RWPE2 (cell line): ENCODE data around the gene KIAA0319L.
"Not testable (repeated sequence)": the region's sequence is repeated elsewhere in the genome, so short reads cannot be mapped to it uniquely, and the experiment has no call there.

Source experiments
- ATAC-seq: fragments of 200-7000 bp; cut with Tn5 transposase; 3 replicates; pipeline ENCODE4 v1.9.1; 2021; ENCODE audit warnings: low read depth
- DNase-seq: peaks from one replicate; pipeline ENCODE4 v3.0.0-alpha.2; 2020; ENCODE audit warnings: low spot score
- H3K27ac ChIP-seq: fragments of 450-650 bp; 2 replicates; pipeline ENCODE4 v1.5.1; 2017; ENCODE audit warnings: mild to moderate bottlenecking; ENCODE audit not compliant: poor library complexity, severe bottlenecking
- H3K27me3 ChIP-seq: fragments of 250-450 bp; sonication (Bioruptor Pico); 2 replicates; pipeline ENCODE4 v1.5.1; 2021; ENCODE audit warnings: mild to moderate bottlenecking, moderate library complexity; ENCODE audit not compliant: insufficient read depth, poor library complexity, severe bottlenecking
- H3K36me3 ChIP-seq: fragments of 250-450 bp; sonication (Bioruptor Pico); 2 replicates; pipeline ENCODE4 v1.5.1; 2020; ENCODE audit warnings: low read depth, mild to moderate bottlenecking, moderate library complexity
- H3K4me1 ChIP-seq: fragments of 250-450 bp; sonication (Bioruptor Pico); 2 replicates; pipeline ENCODE4 v1.5.1; 2021; ENCODE audit warnings: mild to moderate bottlenecking, moderate library complexity; ENCODE audit not compliant: insufficient read depth, poor library complexity, severe bottlenecking
- H3K4me3 ChIP-seq: fragments of 250-450 bp; sonication (Bioruptor Pico); 2 replicates; pipeline ENCODE4 v1.5.1; 2021; ENCODE audit warnings: mild to moderate bottlenecking, moderate library complexity; ENCODE audit not compliant: severe bottlenecking
- H3K9me3 ChIP-seq: fragments of 250-450 bp; sonication (Bioruptor Pico); 2 replicates; pipeline ENCODE4 v1.5.1; 2021; ENCODE audit warnings: mild to moderate bottlenecking, moderate library complexity; ENCODE audit not compliant: severe bottlenecking
- TF ChIP-seq, protein P1 (sequence below): fragments of 450-650 bp; IDR thresholded peaks from one replicate; pipeline ENCODE4 v1.5.1; 2017; ENCODE audit warnings: mild to moderate bottlenecking, moderate library complexity; ENCODE audit not compliant: poor library complexity, severe bottlenecking

Gene KIAA0319L

DNA sequence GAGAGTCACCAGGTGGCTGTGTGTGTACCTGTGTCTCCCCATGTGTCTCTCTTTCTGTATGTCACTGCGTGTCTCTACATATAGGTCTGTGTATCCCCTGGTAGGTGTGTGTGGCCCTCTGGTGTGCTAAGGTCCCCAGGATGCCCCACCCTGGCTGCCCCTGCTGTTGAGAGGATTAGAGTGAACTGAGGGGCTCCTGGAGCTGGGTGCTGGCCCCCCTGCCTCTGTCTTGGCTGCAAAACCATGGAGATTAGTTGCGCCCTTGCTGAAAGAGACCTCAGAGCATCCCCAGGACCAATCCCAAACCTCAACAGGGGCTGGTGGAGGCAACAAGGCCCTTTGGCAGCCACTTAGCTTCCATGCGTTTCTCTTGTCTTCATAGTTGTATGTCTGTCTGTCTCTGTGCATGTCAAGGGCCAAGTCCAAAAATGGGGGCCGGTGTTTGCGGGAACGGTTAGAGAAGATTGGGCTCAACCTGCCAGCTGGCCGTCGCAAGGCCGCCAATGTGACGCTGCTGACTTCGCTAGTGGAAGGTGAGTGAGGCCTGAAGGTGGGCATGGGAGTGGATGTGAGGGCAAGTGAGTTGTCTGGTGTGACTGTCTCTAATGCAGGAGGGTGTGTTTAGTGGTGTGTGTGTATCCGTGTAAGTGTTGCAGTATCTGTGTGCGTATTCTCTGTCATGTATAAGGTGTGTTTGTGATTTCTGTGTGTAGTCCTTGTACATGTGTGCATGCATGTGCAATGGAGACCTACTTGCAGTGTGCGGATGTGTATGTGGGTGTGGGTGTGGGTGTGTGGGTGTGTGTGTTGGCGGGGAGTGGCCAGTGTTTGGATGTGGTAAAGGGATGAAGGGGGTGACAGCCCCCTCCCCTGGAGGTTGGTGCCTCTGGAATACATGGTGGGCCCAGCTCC, 32.6 kb upstream of the KIAA0319L start:
- TF ChIP-seq, protein P1, sequence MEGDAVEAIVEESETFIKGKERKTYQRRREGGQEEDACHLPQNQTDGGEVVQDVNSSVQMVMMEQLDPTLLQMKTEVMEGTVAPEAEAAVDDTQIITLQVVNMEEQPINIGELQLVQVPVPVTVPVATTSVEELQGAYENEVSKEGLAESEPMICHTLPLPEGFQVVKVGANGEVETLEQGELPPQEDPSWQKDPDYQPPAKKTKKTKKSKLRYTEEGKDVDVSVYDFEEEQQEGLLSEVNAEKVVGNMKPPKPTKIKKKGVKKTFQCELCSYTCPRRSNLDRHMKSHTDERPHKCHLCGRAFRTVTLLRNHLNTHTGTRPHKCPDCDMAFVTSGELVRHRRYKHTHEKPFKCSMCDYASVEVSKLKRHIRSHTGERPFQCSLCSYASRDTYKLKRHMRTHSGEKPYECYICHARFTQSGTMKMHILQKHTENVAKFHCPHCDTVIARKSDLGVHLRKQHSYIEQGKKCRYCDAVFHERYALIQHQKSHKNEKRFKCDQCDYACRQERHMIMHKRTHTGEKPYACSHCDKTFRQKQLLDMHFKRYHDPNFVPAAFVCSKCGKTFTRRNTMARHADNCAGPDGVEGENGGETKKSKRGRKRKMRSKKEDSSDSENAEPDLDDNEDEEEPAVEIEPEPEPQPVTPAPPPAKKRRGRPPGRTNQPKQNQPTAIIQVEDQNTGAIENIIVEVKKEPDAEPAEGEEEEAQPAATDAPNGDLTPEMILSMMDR: no peak
- ATAC-seq: no peak
- Histone ChIP-seq H3K4me3 (no peak overlapping the region), H3K36me3 (no peaks in the 10 kb centered on the region), H3K4me1 (no peaks in the 10 kb centered on the region), H3K27ac (no peak overlapping the region), H3K27me3 (no peaks in the 10 kb centered on the region), H3K9me3 (no peaks in the 10 kb centered on the region)
- DNase-seq: no peak

- no peak for ATAC-seq
These were observed 31.2 kb upstream of the KIAA0319L start for GRCh38 chr1:35588197-35588910.

DNA sequence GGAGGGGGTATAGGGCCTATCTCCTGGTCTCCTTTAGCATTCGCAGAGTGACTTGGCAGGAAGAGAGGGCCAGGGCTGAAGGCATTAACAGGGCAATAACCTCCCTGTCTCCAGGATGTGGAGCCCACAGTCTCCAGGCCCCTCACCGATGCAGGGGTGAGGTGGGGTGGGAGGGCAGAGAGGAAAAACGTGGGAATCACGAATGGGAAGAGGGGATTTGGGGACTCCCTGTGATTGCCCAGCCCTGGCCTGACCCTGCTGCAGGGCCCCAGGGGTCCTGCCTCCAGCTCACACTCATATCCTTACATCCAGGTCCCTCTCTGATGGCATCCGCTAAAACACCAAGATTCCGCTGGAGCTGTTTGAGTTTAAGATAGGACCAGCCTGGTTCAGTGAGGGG, 30.5 kb upstream of the KIAA0319L start:
- Histone ChIP-seq H3K4me3 (no peak overlapping the region), H3K27ac (no peak overlapping the region), H3K4me1 (no peaks in the 10 kb centered on the region), H3K36me3 (no peaks in the 10 kb centered on the region), H3K9me3 (no peaks in the 10 kb centered on the region), H3K27me3 (no peaks in the 10 kb centered on the region)
- DNase-seq: no peak
- TF ChIP-seq, protein P1: no peak
- ATAC-seq: no peak

More at GRCh38 chr1:35588197-35588910, 31.2 kb upstream of the KIAA0319L start:
- H3K27ac ChIP-seq: no peak overlapping the region
- DNase-seq: no peak
- no peaks in the 10 kb centered on the region for H3K4me1 ChIP-seq
- no peaks in the 10 kb centered on the region for H3K36me3 ChIP-seq
- TF ChIP-seq, protein P1: no peak
- no peaks in the 10 kb centered on the region for H3K9me3 ChIP-seq
- H3K4me3 ChIP-seq: no peak overlapping the region
- H3K27me3 ChIP-seq: no peaks in the 10 kb centered on the region

- TF ChIP-seq, protein P1: no peak
These were observed 29.6 kb upstream of the KIAA0319L start for GRCh38 chr1:35586808-35587207.

DNA sequence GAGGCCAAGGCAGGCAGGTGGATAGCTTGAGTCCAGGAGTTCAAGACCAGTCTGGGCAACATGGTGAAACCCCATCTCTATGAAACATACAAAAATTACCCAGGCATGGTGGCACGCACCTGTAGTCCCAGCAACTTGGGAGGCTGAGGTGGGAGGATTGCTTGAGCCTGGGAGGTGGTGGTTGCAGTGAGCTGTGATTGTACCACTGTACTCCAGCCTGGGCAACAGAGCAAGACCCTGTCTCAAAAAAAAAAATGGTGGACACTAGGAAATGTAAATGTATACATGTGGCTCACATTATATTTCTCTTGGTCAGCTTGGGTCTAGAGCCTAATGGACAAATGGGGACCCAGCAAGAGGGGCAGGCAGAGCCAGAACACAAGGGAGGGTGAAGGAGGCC, 28.6 kb upstream of the KIAA0319L start:
- not testable (repeated sequence) for H3K36me3 ChIP-seq, H3K4me3 ChIP-seq, H3K27me3 ChIP-seq, H3K9me3 ChIP-seq, H3K27ac ChIP-seq, ATAC-seq, H3K4me1 ChIP-seq, DNase-seq

More at GRCh38 chr1:35586808-35587207, 29.6 kb upstream of the KIAA0319L start:
- no peaks in the 10 kb centered on the region for H3K36me3 ChIP-seq
- H3K9me3 ChIP-seq: no peaks in the 10 kb centered on the region
- no peak for ATAC-seq
- H3K4me3 ChIP-seq: no peak overlapping the region
- no peaks in the 10 kb centered on the region for H3K4me1 ChIP-seq
- no peak overlapping the region for H3K27ac ChIP-seq
- DNase-seq: no peak
- no peaks in the 10 kb centered on the region for H3K27me3 ChIP-seq
